Neural cell (in vitro differentiated cells): ENCODE results near the gene ASB1.

Source experiments
- CTCF ChIP-seq: fragments of 450-650 bp; IDR thresholded peaks from 2 replicates; pipeline ENCODE4 v1.5.1; 2014; ENCODE audit warnings: antibody characterized with exemption, mild to moderate bottlenecking, moderate library complexity; ENCODE audit not compliant: poor library complexity, severe bottlenecking
- POLR2AphosphoS5 ChIP-seq: IDR thresholded peaks from 2 replicates; pipeline ENCODE4 v1.6.1; 2012

GRCh38 chr2:238486123-238486848 lies 59.6 kb downstream of the ASB1 start:
- no peak for TF ChIP-seq CTCF
- no peak for TF ChIP-seq POLR2AphosphoS5
